Measurements from ENCODE around the gene HAAO. TPM values are rescaled to one million over a fixed set of nuclear protein-coding genes. Genes with fewer than 3 reads are reported as not detected.
A peak's percentile ranks its signal among the peaks of the same experiment; 100 is the strongest.

HAAO gene
- total and polyA plus RNA-seq, 2 of the 13 experiments (the other 11 are each of a cell fraction or from before 2014, with no cell fraction given): 36.1 to 42.7 TPM

DNA sequence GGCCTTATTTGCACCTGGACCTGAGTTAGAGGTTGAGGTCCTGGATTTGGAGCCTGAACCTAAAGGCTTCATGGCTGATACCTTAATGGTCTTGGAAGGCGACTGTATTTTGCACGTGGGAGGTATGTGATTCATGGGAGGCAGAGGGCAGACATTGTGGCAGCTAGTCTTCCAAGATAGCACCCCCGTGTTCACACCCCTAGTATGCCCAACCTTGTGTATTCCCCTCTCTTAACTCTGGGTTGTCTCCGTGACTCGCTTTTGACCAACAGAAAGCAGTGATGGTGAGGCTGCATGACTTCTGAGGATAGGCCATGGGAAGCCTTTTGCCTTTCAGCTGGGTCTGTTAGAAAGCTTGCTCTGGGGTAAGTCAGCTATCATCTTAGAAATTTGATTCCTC lies 45.8 kb upstream of the HAAO start:
- no peak overlapping the region for H3K27ac ChIP-seq (ENCODE audit: extremely low read length, insufficient read depth, low read length)
- no peaks in the 10 kb centered on the region for H3K36me3 ChIP-seq (replicated peaks in 1 of 2; ENCODE audit: control insufficient read depth in 1 of 2, insufficient read depth in 2 of 2, low read length in 2 of 2)
- H3K9me3 ChIP-seq (ENCODE audit: low read length): no peaks in the 10 kb centered on the region
- H3K27me3 ChIP-seq (ENCODE audit: control insufficient read depth in 1 of 2, insufficient read depth in 2 of 2, low read length in 2 of 2): peaks cover 0 to 4% of the 10 kb centered on the region in 2 experiments; a peak in 1 of 5 replicates
- H3K4me3 ChIP-seq (replicated peaks in 1 of 3; ENCODE audit: insufficient read depth in 1 of 3, low read depth in 2 of 3, low read length in 3 of 3): no peak overlapping the region
- H2AFZ ChIP-seq (ENCODE audit: low read length): no peak overlapping the region
- TF ChIP-seq E2F5 (CRISPR knock-in tag; conservative IDR thresholded peaks at IDR 0.05): no peak
- no peaks in the 10 kb centered on the region for H4K20me1 ChIP-seq (ENCODE audit: insufficient read depth, low read length)
- intact Hi-C loops (cut with micrococcal nuclease; ENCODE audit: unreplicated experiment) (no loop called here), in situ Hi-C loops (cut with HindIII; ENCODE audit: extremely low pct_ligation_motif_present, low pct_unique_long_range_greater_than_20kb) (no loop called here)
- H3K9ac ChIP-seq (ENCODE audit: insufficient read depth, low read depth, low read length): no peak overlapping the region
- ATAC-seq: no peak
- BruUV-seq (replicated peaks): no TSS peak
- POLR2A ChIA-PET: no interaction called here
- no peaks in the 10 kb centered on the region for H3K79me2 ChIP-seq (ENCODE audit: insufficient read depth, low read length)
- H3K4me2 ChIP-seq (ENCODE audit: low read depth, low read length): no peak overlapping the region
- H3K4me1 ChIP-seq (ENCODE audit: insufficient read depth, low read length): peaks cover 35% of the 10 kb centered on the region
- CTCF ChIA-PET (ENCODE audit: low intra/inter-chr PET ratio, low total read pairs): no interaction called here
- no peak for DNase-seq (ENCODE audit: low spot score)
- WGBS (ENCODE audit: low lambda C conversion rate): 77% methylated on average over 5 of the region's 5 CpGs
- no peak for FAIRE-seq

DNA sequence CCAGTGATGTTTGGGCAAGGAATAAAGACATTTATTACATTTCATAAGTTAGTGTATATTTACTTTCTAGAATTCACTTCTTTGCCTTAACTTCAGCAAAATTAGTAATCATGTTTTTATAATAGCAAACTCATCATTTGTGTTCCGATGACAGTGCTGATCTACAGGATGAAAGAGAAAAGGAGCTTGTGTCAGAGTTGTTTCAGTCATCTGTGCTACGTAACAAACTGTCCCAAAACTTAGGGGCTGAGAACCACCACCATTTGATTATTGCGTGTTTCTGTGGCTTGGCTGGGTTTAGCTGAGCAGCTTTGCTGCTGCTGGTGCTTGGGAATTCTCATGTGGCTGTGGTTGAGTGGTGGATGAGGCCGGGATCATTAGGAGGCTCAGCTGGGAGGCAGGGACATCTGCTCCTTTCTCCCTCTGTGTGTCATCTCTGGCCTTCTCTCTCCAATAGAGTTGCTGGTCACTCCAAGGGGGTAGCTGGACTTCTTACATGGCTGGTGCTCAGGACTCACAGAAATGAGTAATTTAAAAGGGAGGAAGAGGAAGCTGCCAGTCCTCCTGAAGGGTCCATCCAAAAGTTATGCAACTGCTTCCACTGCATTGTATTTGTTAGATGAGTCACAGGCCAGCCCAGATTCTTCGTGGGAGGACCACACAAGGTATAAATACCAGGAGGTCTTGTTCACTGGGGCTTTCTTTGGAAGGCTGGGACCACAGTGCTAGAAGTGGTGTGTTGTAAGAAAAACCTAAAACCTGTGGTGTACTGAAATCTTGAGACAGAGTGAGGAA lies 43.4 kb upstream of the HAAO start:
- intact Hi-C loops (cut with micrococcal nuclease; ENCODE audit: unreplicated experiment) (no loop called here), in situ Hi-C loops (cut with HindIII; ENCODE audit: extremely low pct_ligation_motif_present, low pct_unique_long_range_greater_than_20kb) (no loop called here)
- Histone ChIP-seq H3K4me2 (ENCODE audit: low read depth, low read length) (no peak overlapping the region), H3K4me3 (replicated peaks in 1 of 3; ENCODE audit: insufficient read depth in 1 of 3, low read depth in 2 of 3, low read length in 3 of 3) (no peak overlapping the region), H3K9me3 (ENCODE audit: low read length) (no peaks in the 10 kb centered on the region), H3K79me2 (ENCODE audit: insufficient read depth, low read length) (no peaks in the 10 kb centered on the region), H3K4me1 (ENCODE audit: insufficient read depth, low read length) (peaks cover 19% of the 10 kb centered on the region), H3K27ac (ENCODE audit: extremely low read length, insufficient read depth, low read length) (no peak overlapping the region), H2AFZ (ENCODE audit: low read length) (no peak overlapping the region), H3K9ac (ENCODE audit: insufficient read depth, low read depth, low read length) (no peak overlapping the region), H3K27me3 (ENCODE audit: control insufficient read depth in 1 of 2, insufficient read depth in 2 of 2, low read length in 2 of 2) (0 out of 5 replicates have a peak, but pooled peaks cover 0 to 4% of the 10 kb centered on the region in 2 experiments), H4K20me1 (ENCODE audit: insufficient read depth, low read length) (no peaks in the 10 kb centered on the region), H3K36me3 (replicated peaks in 1 of 2; ENCODE audit: control insufficient read depth in 1 of 2, insufficient read depth in 2 of 2, low read length in 2 of 2) (no peaks in the 10 kb centered on the region)
- DNase-seq (ENCODE audit: low spot score): peak; percentile 61
- peak; percentile 22; the same call in 1 of the 3 replicates for ATAC-seq
- POLR2A ChIA-PET: interaction anchor here (1.0 kb wide), 1 partner anchor 25 kb away, joined by 4 read pairs; no protein-coding TSS in a partner anchor
- 57% methylated on average over 5 of the region's 5 CpGs for WGBS (ENCODE audit: low lambda C conversion rate)
- CTCF ChIA-PET (ENCODE audit: low intra/inter-chr PET ratio, low total read pairs): no interaction called here
- FAIRE-seq: no peak
- no TSS peak for BruUV-seq (replicated peaks)
- TF ChIP-seq ZMAT5 (CRISPR knock-in tag; IDR thresholded peaks at IDR 0.05; ENCODE audit: borderline replicate concordance, low read depth) (no peak), MAFK (conservative IDR thresholded peaks at IDR 0.05 in 1 of 2, IDR thresholded peaks at IDR 0.05 in 1 of 2; ENCODE audit: low read length in 2 of 2) (peak in 1 of 2 experiments; percentile 52; a peak in 1 of 4 replicates), CENPBD1 (CRISPR knock-in tag; IDR thresholded peaks at IDR 0.05; ENCODE audit: borderline replicate concordance, low read depth) (no peak), MAFF (IDR thresholded peaks at IDR 0.05; ENCODE audit: low read depth, low read length) (peak; percentile 33; the same call in 1 of the 2 replicates), TEAD3 (CRISPR knock-in tag; optimal IDR thresholded peaks at IDR 0.05; ENCODE audit: borderline replicate concordance) (peak; percentile 32), RBAK (CRISPR knock-in tag; IDR thresholded peaks at IDR 0.05) (peak; percentile 91), RFXAP (CRISPR knock-in tag; IDR thresholded peaks at IDR 0.05; ENCODE audit: borderline replicate concordance) (no peak), GPN1 (CRISPR knock-in tag; IDR thresholded peaks at IDR 0.05; ENCODE audit: borderline replicate concordance) (no peak), ETV5 (CRISPR knock-in tag; IDR thresholded peaks at IDR 0.05; ENCODE audit: borderline replicate concordance) (peak; percentile 22; the same call in 1 of the 2 replicates), DNMT1 (CRISPR knock-in tag; IDR thresholded peaks at IDR 0.05) (no peak), KAT8 (CRISPR knock-in tag; IDR thresholded peaks at IDR 0.05) (no peak), ELF3 (CRISPR knock-in tag; IDR thresholded peaks at IDR 0.05) (0 out of 2 replicates have a peak, but pooled peaks have one; percentile 26), EHMT2 (IDR thresholded peaks at IDR 0.05; ENCODE audit: borderline replicate concordance, low read depth, low read length) (no peak), SAFB2 (CRISPR knock-in tag; IDR thresholded peaks at IDR 0.05; ENCODE audit: borderline replicate concordance, low read depth) (no peak), GATAD2A (CRISPR knock-in tag; IDR thresholded peaks at IDR 0.05) (peak; percentile 35; the same call in 1 of the 2 replicates), JARID2 (CRISPR knock-in tag; IDR thresholded peaks at IDR 0.05; ENCODE audit: insufficient replicate concordance) (no peak)
